Mesodermal cell (in vitro differentiated cells): Measurements from ENCODE around the gene DCP2.

Experiments
- H3K27ac ChIP-seq: 2 replicates; pipeline ENCODE4 v1.7.0; 2013; ENCODE audit warnings: mild to moderate bottlenecking, low read depth, low read length, moderate library complexity; ENCODE audit not compliant: severe bottlenecking
- H3K36me3 ChIP-seq: 2 replicates; pipeline ENCODE4 v1.7.1; 2013; ENCODE audit warnings: mild to moderate bottlenecking, low read length, moderate library complexity; ENCODE audit not compliant: control insufficient read depth, insufficient read depth
- H3K4me1 ChIP-seq: one replicate; pipeline ENCODE4 v1.7.1; 2013; ENCODE audit warnings: mild to moderate bottlenecking, low read length; ENCODE audit not compliant: insufficient read depth, control insufficient read depth, poor library complexity, severe bottlenecking
- H3K4me3 ChIP-seq: 2 replicates; pipeline ENCODE4 v1.7.0; 2013; ENCODE audit warnings: low read length, control low read depth, mild to moderate bottlenecking; ENCODE audit not compliant: insufficient read depth, poor library complexity, severe bottlenecking; ENCODE audit errors: extremely low read depth
- H3K9me3 ChIP-seq: 2 replicates; pipeline ENCODE4 v1.7.1; 2013; ENCODE audit warnings: mild to moderate bottlenecking, low read length, moderate library complexity; ENCODE audit not compliant: control insufficient read depth
- WGBS, 2 experiments: methylation state at CpG; one replicate each; pipeline ENCODE4 v1.1.5; 2013; ENCODE audit warnings: missing lambda C conversion rate in 2 of 2; ENCODE audit not compliant: insufficient coverage in 2 of 2; 5-methylcytosine and 5-hydroxymethylcytosine counted together

DCP2 gene

DNA sequence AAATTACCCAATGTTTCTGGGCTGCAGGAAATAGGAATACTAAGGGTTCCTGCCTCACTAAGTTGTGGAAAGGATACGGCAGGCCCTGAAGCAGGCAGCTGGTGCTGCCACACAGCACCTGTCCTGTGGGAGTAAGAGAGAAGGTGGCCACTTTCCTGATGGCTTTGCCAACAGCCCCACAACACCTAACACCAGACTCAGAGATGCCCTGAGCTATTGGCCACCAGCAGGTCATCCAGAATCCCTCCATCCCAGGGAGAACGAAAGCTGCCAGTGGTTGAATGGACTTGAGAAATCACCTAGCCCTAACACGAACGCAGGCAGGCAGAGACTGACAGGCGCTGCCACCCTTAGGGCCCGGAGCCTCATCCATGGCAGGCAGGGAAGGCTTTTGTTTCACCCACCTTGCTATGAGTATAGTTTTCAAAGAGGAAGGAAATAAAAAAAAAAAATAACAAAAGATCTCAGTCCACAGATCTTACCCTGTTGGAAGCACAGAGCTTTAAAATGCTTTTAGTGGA is 82.2 kb downstream of the DCP2 start:
- Histone ChIP-seq H3K4me3 (no peak overlapping the region), H3K27ac (peak overlapping the region; percentile 86), H3K4me1 (peaks cover 31% of the 10 kb centered on the region), H3K9me3 (no peaks in the 10 kb centered on the region), H3K36me3 (peaks cover 8% of the 10 kb centered on the region)
- 80 to 87% methylated on average over 1 to 6 of the region's 6 CpGs for WGBS, 2 experiments

DNA sequence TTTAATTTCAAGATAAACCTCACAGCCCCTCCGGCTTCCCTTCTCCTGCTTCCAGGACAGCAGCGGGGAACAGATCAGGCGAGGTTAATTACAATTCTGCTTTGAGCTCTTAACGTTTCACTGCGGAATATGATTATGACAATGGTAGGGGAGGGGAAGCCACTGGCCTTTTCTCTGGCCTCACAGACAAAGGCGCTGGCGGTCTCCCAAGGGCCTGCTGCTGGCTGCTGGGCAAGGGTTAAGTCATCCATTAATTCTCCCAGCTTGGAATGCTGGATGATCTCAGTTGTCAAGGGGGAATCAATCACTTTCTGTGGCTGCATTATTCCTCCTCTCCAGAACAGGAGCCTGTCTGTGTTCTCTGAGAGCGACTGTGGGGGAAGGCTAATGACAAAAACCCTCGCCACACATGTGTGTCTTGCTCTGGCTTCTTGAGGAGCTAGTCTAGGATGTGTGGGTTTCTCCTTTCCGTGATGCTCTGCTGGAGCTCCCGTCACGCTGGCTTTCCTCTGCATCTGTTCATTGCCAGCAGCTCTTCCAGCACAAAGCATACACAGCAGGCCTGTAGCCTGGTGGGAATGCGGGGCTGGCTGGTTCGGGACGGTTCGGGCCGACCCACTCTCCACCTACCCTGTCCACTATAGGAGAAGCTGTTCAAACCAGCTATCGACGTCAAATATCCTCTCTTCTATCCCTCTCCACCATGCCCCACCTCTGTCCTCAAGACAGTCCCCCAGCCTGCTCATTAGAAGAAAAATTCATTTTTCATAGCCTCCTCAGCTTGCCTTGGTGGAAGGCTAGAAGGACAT is 82.8 kb downstream of the DCP2 start:
- WGBS, 2 experiments, result 72 to 80% methylated on average over 10 to 14 of the region's 19 CpGs
- H3K4me1 ChIP-seq, result peaks cover 31% of the 10 kb centered on the region
- no peak overlapping the region for H3K4me3 ChIP-seq
- peak overlapping the region; percentile 86 for H3K27ac ChIP-seq
- H3K9me3 ChIP-seq, result no peaks in the 10 kb centered on the region
- H3K36me3 ChIP-seq, result peaks cover 7% of the 10 kb centered on the region

DNA sequence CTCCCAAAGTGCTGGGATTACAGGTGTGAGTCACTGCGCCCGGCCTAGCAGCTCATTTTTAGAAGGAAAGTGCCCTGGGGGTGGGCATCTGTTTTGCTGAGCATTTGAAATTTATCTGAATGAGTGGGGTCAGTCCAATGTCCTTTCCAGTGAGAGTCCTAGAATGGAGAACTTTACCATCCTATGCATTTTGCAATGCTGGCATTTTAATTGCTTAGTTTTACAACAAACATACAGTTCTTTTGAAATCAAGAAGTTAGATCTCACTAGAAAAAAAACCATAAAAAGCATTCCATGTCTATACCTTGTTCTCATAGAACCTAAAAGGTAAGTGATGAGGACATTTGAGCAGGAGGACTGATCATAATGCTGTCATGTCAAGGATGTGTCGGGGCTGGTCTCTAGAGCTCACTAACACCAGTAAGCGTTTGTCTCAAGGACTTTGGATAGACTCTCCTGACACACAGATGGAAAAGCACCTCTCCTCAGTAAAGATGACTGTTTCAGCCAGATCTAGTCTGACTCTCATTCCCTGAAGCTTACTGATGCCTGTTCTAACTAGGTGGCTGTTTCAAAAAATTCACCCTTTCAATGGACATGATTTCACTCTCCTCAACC is 83.9 kb downstream of the DCP2 start:
- Histone ChIP-seq H3K4me1 (peaks cover 31% of the 10 kb centered on the region), H3K4me3 (no peak overlapping the region), H3K36me3 (peaks cover 7% of the 10 kb centered on the region), H3K9me3 (no peaks in the 10 kb centered on the region), H3K27ac (no peak overlapping the region)
- 94 to 97% methylated on average over 4 of the region's 4 CpGs for WGBS, 2 experiments

DNA sequence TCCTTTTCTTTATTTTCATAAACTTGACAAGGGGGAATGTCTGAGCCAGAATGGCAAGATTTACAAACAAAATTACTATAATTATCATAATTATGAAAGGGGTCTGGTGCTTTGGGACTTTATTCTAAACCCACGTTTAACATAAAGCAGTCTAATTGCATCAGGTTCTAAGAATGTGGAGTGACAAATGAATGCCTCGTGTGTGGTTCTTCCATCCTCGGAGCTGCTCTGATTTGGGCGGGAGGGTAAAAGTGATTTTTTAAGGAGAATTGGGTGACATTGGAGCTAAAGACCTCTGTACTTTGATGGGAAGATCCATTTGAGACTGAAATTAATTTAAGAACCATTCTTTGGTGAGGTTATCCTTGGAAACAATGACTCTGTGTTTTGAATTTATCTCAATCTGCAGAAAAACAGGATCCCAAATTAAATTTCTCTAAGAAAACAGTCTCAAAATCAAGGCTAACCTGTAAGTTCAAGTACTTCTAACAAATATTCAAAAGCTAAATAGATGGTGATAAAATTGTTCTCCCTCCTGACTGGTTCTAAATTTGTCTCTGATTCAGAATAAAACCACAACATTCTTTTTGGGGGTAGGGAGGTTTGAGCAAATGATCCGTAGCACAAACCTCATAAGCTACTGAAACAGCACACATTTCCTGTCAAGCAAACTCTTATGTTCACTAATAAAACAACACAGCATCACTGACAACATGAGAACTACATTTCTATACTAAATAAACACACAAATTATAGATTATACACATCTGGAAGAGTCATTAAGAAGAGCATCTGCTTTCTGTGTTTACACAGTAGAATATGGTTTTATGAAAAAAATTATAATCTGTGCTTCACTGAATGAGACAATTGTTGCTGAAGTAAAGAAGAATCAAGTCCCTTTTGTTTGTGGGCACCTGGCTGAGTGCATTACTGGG is 85.5 kb downstream of the DCP2 start:
- Histone ChIP-seq H3K4me3 (no peak overlapping the region), H3K27ac (peak overlapping the region; percentile 41), H3K9me3 (no peaks in the 10 kb centered on the region), H3K4me1 (peaks cover 29% of the 10 kb centered on the region), H3K36me3 (peaks cover 10% of the 10 kb centered on the region)
- 71 to 78% methylated on average over 4 of the region's 5 CpGs for WGBS, 2 experiments

DNA sequence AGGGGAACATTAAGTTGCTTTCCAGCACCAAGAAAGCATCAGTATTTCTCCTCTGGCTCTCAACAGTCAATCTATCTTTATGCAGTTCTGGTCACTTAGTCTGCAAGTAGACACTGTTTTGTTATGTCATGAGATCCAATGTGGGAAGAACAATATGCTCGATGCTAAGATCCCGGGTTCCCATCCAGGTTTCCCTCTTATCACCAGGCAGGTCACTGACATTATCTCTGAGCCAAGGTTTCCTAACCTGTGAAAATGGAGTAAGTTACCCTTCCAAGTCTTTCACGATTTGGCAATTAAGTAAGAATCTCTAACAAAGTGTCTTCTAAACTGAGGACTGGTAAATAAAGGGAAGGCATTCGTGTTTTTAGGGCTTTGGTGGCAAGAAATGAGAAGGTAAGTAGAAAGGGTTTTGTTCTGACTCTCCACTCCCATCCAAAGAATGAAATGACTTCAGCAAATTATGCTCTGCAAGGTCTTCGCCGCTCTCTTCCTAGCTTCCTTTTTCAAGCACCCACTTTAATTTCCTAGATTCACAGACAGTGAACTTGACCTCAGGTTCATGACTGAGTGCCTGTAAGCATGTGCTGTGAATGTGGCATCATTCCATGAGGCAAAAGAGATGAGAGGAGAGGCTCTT is 86.4 kb downstream of the DCP2 start:
- no peak overlapping the region for H3K4me3 ChIP-seq
- WGBS, 2 experiments, result 85 to 92% methylated on average over 2 of the region's 6 CpGs
- peaks cover 29% of the 10 kb centered on the region for H3K4me1 ChIP-seq
- H3K9me3 ChIP-seq, result no peaks in the 10 kb centered on the region
- H3K36me3 ChIP-seq, result peaks cover 11% of the 10 kb centered on the region
- H3K27ac ChIP-seq, result no peak overlapping the region

DNA sequence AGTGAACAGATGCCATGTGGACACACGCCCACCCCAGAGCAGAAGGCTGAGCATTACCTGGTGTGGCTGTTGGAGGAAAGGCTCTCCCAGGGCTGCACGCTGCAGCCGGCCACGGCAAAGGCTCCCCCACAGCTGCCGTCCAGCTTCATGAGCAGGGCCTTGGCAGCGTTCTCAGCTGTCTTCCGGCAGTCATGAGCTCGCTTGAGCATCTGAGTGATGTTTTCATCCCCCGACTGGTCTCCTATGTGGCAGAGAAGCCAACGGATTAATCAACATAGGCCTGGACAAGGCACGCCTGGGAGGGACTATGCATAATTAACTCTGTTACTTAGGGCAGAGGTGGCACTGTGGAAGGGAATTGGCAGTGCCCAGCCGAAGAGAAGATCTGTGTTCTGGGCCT is 87.3 kb downstream of the DCP2 start:
- H3K9me3 ChIP-seq, result no peaks in the 10 kb centered on the region
- no peak overlapping the region for H3K4me3 ChIP-seq
- H3K4me1 ChIP-seq, result peaks cover 29% of the 10 kb centered on the region
- 88 to 89% methylated on average over 12 of the region's 12 CpGs for WGBS, 2 experiments
- peaks cover 14% of the 10 kb centered on the region for H3K36me3 ChIP-seq
- no peak overlapping the region for H3K27ac ChIP-seq

DNA sequence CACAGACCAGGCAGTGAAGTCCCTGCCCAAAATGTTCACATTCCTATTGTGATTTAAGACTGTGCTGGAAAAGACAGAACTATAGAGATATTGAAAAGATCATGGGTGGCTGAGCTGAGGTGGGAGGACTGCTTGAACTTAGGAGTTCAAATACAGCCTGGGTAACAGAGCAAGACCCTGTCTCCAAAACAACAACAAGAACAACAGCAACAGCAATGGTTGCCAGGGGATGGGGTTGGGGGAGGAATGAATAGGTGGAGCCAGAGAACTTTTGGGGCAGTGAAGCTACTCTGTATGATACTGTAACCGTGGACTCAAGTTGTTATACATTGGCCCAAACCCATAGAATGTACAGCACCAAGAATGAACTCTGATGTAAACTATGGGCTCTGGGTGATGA is 88.2 kb downstream of the DCP2 start:
- H3K9me3 ChIP-seq, result no peaks in the 10 kb centered on the region
- H3K4me1 ChIP-seq, result peaks cover 22% of the 10 kb centered on the region
- WGBS, 2 experiments, result 100% methylated on average over 1 of the region's 1 CpG; no CpG with 5 or more reads in 1 of the 2 experiments
- no peak overlapping the region for H3K4me3 ChIP-seq
- H3K27ac ChIP-seq, result no peak overlapping the region
- H3K36me3 ChIP-seq, result peaks cover 21% of the 10 kb centered on the region

DNA sequence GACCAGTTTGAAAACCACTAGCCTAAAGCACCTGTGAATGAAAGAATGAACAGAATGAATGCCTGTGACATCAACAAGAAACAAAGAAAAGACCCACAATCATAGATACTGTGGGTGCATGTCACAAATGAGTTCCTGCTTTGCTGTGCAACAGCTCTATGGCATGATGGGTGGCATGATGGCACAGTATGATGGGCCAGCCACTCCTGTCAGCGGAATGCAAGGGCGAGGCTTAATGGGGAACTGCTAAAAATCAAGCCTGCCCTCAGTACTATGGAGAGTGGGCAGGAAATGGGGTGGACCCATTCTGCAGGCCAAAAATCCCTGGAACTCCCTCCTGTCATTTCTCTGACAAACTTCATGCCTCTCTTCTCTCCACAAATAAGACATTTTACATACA is 89.0 kb downstream of the DCP2 start:
- H3K27ac ChIP-seq, result no peak overlapping the region

DNA sequence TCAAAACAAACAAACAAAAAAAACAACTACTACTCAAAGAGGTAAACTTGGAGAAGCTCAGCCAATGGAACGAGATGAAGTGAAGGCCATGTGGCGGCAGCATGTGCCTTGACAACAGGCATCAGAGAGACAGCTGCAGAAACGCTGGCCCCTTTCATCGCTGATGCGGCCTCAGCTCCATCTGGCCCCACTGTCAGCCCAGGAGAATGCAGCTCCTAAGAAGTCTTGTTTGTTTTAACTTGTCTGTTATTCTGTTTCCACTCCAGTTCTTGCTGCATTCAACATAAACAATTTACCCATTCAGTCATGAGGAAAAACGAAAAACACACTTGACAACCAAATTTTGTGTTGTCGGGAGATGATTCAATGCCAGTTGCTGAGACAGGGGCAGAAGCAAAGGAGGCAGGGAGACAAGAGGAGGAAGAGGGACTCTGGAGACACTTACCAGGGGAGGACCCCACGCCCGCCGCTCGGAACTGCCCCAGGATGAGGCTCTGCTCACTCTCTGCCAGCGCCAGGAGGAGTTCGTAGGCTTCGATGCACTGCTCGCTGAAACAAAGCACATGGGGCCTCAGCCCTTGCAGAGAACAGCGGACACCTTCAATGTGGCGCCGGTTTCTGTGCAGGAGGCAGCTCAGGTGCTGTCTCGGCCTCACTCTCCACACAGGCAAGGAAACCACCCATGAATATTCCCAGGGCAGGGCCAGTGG is 91.2 kb downstream of the DCP2 start:
- 93 to 98% methylated on average over 17 of the region's 19 CpGs for WGBS, 2 experiments

More for the DNA sequence above, 89.0 kb downstream of the DCP2 start:
- Histone ChIP-seq H3K4me1 (peaks cover 17% of the 10 kb centered on the region), H3K9me3 (no peaks in the 10 kb centered on the region), H3K36me3 (peaks cover 24% of the 10 kb centered on the region), H3K4me3 (no peak overlapping the region)
- 67 to 80% methylated on average over 1 of the region's 2 CpGs for WGBS, 2 experiments

More for the DNA sequence above, 91.2 kb downstream of the DCP2 start:
- peaks cover 3% of the 10 kb centered on the region for H3K4me1 ChIP-seq
- peaks cover 24% of the 10 kb centered on the region for H3K36me3 ChIP-seq
- H3K4me3 ChIP-seq, result no peak overlapping the region
- no peak overlapping the region for H3K27ac ChIP-seq
- H3K9me3 ChIP-seq, result no peaks in the 10 kb centered on the region
